ENCODE results near the gene OPN4.

GRCh38 chr10:86607674-86608073 is 46.7 kb upstream of the OPN4 start:
- no peak for TF ChIP-seq POLR2A (IDR thresholded peaks at IDR 0.05)
- no peak for TF ChIP-seq CTCF (IDR thresholded peaks at IDR 0.05)
- TF ChIP-seq POLR2AphosphoS5 (IDR thresholded peaks at IDR 0.05) = no peak
- TF ChIP-seq EP300 (IDR thresholded peaks at IDR 0.05) = no peak

All from upper lobe of left lung (tissue), 4 donors.